Keratinocyte (primary cell): Measurements from ENCODE around the gene LAMB4. TPM values are rescaled to one million over a fixed set of nuclear protein-coding genes. Genes with fewer than 3 reads are reported as not detected.
A peak's percentile ranks its signal among the peaks of the same experiment; 100 is the strongest.

ENCODE experiments used
- DNase-seq: peaks from one replicate; pipeline ENCODE4 v3.0.0-alpha.2; 2011; ENCODE audit warnings: low read depth, missing footprints, low spot score
- FAIRE-seq: peaks from 2 replicates; lab custom pipeline; 2011; peaks lifted over from hg19 to GRCh38; lab: Jason Lieb, UNC
- H2AFZ ChIP-seq: 2 replicates; pipeline ENCODE4 v1.6.0; 2012; ENCODE audit warnings: low read length, control low read depth, inconsistent platforms; ENCODE audit not compliant: control insufficient read depth
- H3K27ac ChIP-seq: 2 replicates; pipeline ENCODE4 v1.5.1; 2011; ENCODE audit warnings: low read length; ENCODE audit not compliant: control insufficient read depth, insufficient read depth
- H3K27me3 ChIP-seq: 3 replicates; pipeline ENCODE4 v1.6.0; 2011; ENCODE audit warnings: low read length; ENCODE audit not compliant: control insufficient read depth, insufficient read depth; ENCODE audit errors: extremely low read depth
- H3K36me3 ChIP-seq, 2 experiments: 2 replicates in 1 of 2; 3 replicates in 1 of 2; pipeline ENCODE4 v1.5.1; 2011; ENCODE audit warnings: low read length in 2 of 2, mild to moderate bottlenecking in 1 of 2; ENCODE audit not compliant: control insufficient read depth in 2 of 2, insufficient read depth in 2 of 2; ENCODE audit errors: extremely low read depth in 1 of 2
- H3K4me1 ChIP-seq: 3 replicates; pipeline ENCODE4 v1.5.1; 2011; ENCODE audit warnings: low read length; ENCODE audit not compliant: control insufficient read depth, insufficient read depth; ENCODE audit errors: extremely low read depth
- H3K4me2 ChIP-seq: 3 replicates; pipeline ENCODE4 v1.6.0; 2011; ENCODE audit warnings: low read depth, low read length; ENCODE audit not compliant: control insufficient read depth, insufficient read depth; ENCODE audit errors: extremely low read depth
- H3K4me3 ChIP-seq, 3 experiments: fragments of 200-600 bp in 1 of 3; sonication (generic) in 1 of 3; 2 replicates in 2 of 3; 3 replicates in 1 of 3; pipeline ENCODE4 v1.5.1; 2011 to 2016; ENCODE audit warnings: low read length in 3 of 3, mild to moderate bottlenecking in 3 of 3, control low read depth in 2 of 3, inconsistent platforms in 1 of 3, low read depth in 1 of 3, mixed read lengths in 1 of 3, mixed run types in 1 of 3, moderate library complexity in 1 of 3; ENCODE audit not compliant: control insufficient read depth in 2 of 3, insufficient read depth in 2 of 3; ENCODE audit errors: extremely low read depth in 1 of 3
- H3K79me2 ChIP-seq: 2 replicates; pipeline ENCODE4 v1.6.0; 2012; ENCODE audit warnings: low read length; ENCODE audit not compliant: control insufficient read depth, insufficient read depth
- H3K9ac ChIP-seq: 3 replicates; pipeline ENCODE4 v1.6.0; 2011; ENCODE audit warnings: low read length; ENCODE audit not compliant: control insufficient read depth, insufficient read depth; ENCODE audit errors: extremely low read depth
- H3K9me1 ChIP-seq: 3 replicates; pipeline ENCODE4 v1.6.0; 2011; ENCODE audit warnings: low read length; ENCODE audit not compliant: control insufficient read depth, insufficient read depth; ENCODE audit errors: extremely low read depth
- H3K9me3 ChIP-seq: 2 replicates; pipeline ENCODE4 v1.5.1; 2012; ENCODE audit warnings: low read depth, low read length; ENCODE audit not compliant: control insufficient read depth
- H4K20me1 ChIP-seq: 3 replicates; pipeline ENCODE4 v1.6.0; 2011; ENCODE audit warnings: low read length; ENCODE audit not compliant: control insufficient read depth, insufficient read depth; ENCODE audit errors: extremely low read depth
- CTCF ChIP-seq, 3 experiments: IDR thresholded peaks in 1 of 3; conservative IDR thresholded peaks in 1 of 3; optimal IDR thresholded peaks in 1 of 3; 2 replicates in 2 of 3; 3 replicates in 1 of 3; pipeline versions ENCODE3 to v1.5.1; 2011; ENCODE audit warnings: low read length in 3 of 3, mild to moderate bottlenecking in 3 of 3, moderate library complexity in 2 of 3, control low read depth in 1 of 3, inconsistent platforms in 1 of 3; ENCODE audit not compliant: insufficient read depth in 2 of 3; ENCODE audit errors: extremely low read depth in 1 of 3
- EZH2 ChIP-seq: IDR thresholded peaks from one replicate; pipeline ENCODE4 v1.6.1; 2012; ENCODE audit warnings: inconsistent platforms, mild to moderate bottlenecking, low read length, moderate library complexity
- dilution Hi-C: fragments of 300-500 bp; cut with MboI; formaldehyde crosslinking; loops from one replicate; pipeline ENCODE4 v1.7.0; 2020; ENCODE audit warnings: low sequenced_read_pairs; ENCODE audit not compliant: extremely low pct_ligation_motif_present
- polyA plus RNA-seq, 5 experiments: library from polyadenylated mRNA; depleted of rRNA in 3 of 5; stranded (reverse) in 3 of 5; stranded (forward) in 1 of 5; unstranded in 1 of 5; fragments of >200 nt; gene quantifications; 1 replicate in 1 of 5; 2 replicates in 3 of 5; 3 replicates in 1 of 5; pipeline versions ENCODE4 v1.2.1 to v1.2.3, GENCODE V29; 2011 to 2012; ENCODE audit warnings: missing spikeins in 2 of 5, low read depth in 1 of 5, low replicate concordance in 1 of 5

Gene LAMB4
- polyA plus RNA-seq, 1 donor (not counting 4 experiments of a cell fraction or from before 2014, with no cell fraction given): 3.7 TPM

DNA sequence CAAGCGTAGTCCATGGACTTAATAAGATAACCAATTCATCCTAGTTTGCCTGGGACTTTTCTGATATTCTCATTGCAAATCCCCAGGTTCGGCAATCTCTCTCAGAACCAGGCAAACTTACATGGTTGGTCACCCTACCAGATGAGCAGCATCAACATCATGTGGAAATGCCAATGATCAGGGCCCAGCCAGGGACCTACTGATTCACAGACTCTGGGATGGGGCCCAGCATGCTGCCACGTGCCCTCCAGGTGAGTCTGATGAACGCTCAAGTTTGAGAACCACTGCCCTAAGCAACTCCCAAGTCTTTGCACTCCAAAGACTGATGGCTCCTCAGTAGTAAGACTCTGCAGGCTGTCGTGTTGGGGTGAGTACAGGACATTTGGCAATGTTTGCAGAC lies 2.7 kb downstream of the LAMB4 start:
- no peak overlapping the region for H3K27ac ChIP-seq
- dilution Hi-C loops: no loop called here
- H3K4me2 ChIP-seq: peak overlapping the region; percentile 13
- no peaks in the 10 kb centered on the region for H3K36me3 ChIP-seq
- H4K20me1 ChIP-seq: no peaks in the 10 kb centered on the region
- H3K9ac ChIP-seq: no peak overlapping the region
- no peaks in the 10 kb centered on the region for H3K9me1 ChIP-seq
- peak; percentile 28 for DNase-seq
- H3K4me3 ChIP-seq: no peak overlapping the region
- no peaks in the 10 kb centered on the region for H3K9me3 ChIP-seq
- FAIRE-seq: no peak
- no peaks in the 10 kb centered on the region for H3K27me3 ChIP-seq
- H2AFZ ChIP-seq: no peak overlapping the region
- peaks cover 45% of the 10 kb centered on the region for H3K4me1 ChIP-seq
- no peaks in the 10 kb centered on the region for H3K79me2 ChIP-seq
- no peak for TF ChIP-seq EZH2
- no peak for TF ChIP-seq CTCF (optimal IDR thresholded peaks at IDR 0.05 in 1 of 3, IDR thresholded peaks at IDR 0.05 in 1 of 3, conservative IDR thresholded peaks at IDR 0.05 in 1 of 3; ENCODE audit: extremely low read depth in 1 of 3, insufficient read depth in 2 of 3, low read length in 3 of 3)

DNA sequence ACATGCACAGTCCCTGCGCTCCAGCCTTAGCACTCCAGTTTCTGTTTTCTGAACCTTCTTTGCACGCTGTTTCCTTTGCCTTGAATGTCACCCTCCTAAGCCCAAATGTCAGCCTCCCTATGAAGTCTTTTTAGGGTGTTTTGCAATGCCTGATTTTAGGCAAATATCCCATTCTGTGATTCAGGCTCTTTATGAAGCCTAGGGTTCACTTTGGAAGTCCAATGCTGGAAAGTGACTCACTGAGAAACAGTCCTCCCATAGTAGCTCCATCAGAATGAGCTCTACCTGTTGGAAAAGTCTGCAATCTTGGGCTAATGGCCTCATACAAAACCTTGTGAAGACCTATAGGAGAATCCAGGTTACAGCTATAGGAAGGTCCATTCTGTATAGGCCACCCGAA lies 5.3 kb downstream of the LAMB4 start:
- DNase-seq (no peak), FAIRE-seq (no peak)
- dilution Hi-C loops: no loop called here

More for the DNA sequence above, 5.3 kb downstream of the LAMB4 start:
- peak overlapping the region; percentile 46 for H3K4me2 ChIP-seq
- no peak overlapping the region for H3K27ac ChIP-seq
- H3K4me1 ChIP-seq: peaks cover 24% of the 10 kb centered on the region
- H4K20me1 ChIP-seq: no peaks in the 10 kb centered on the region
- H3K9me3 ChIP-seq: no peaks in the 10 kb centered on the region
- H3K27me3 ChIP-seq: no peaks in the 10 kb centered on the region
- H3K9me1 ChIP-seq: no peaks in the 10 kb centered on the region
- H3K36me3 ChIP-seq: no peaks in the 10 kb centered on the region
- H3K79me2 ChIP-seq: no peaks in the 10 kb centered on the region
- TF ChIP-seq CTCF (optimal IDR thresholded peaks at IDR 0.05 in 1 of 3, IDR thresholded peaks at IDR 0.05 in 1 of 3, conservative IDR thresholded peaks at IDR 0.05 in 1 of 3; ENCODE audit: extremely low read depth in 1 of 3, insufficient read depth in 2 of 3, low read length in 3 of 3): no peak
- TF ChIP-seq EZH2: no peak
- peak overlapping the region; percentile 42 for H2AFZ ChIP-seq
- no peak overlapping the region for H3K9ac ChIP-seq
- H3K4me3 ChIP-seq: no peak overlapping the region
